ENCODE results near the gene HRC.
A peak's percentile ranks its signal among the peaks of the same experiment; 100 is the strongest.
"Not testable (repeated sequence)": the region's sequence is repeated elsewhere in the genome, so short reads cannot be mapped to it uniquely, and the experiment has no call there.

The HRC gene

GRCh38 chr19:49127225-49127624 is 28.0 kb downstream of the HRC start:
- H3K9me3 ChIP-seq (ENCODE audit: control insufficient read depth in 2 of 2, low read length in 2 of 2); H3K9ac ChIP-seq (ENCODE audit: low read depth in 1 of 2, low read length in 2 of 2); H3K27ac ChIP-seq (ENCODE audit: low read depth in 2 of 2, low read length in 2 of 2); H3K27me3 ChIP-seq (ENCODE audit: control insufficient read depth in 2 of 2, insufficient read depth in 2 of 2, low read length in 2 of 2); H3K36me3 ChIP-seq (ENCODE audit: control insufficient read depth in 2 of 2, insufficient read depth in 2 of 2, low read length in 2 of 2): not testable (repeated sequence)
- Histone ChIP-seq H3K4me1 (ENCODE audit: control insufficient read depth in 2 of 2, insufficient read depth in 2 of 2, low read length in 2 of 2) (peaks cover 19 to 22% of the 10 kb centered on the region in 2 donors), H3K4me3 (ENCODE audit: low read length in 2 of 2) (peak overlapping the region in 1 of 2 donors; percentile 53)

- Histone ChIP-seq H3K4me3 (ENCODE audit: low read length in 2 of 2) (no peak overlapping the region), H3K9me3 (ENCODE audit: control insufficient read depth in 2 of 2, low read length in 2 of 2) (no peaks in the 10 kb centered on the region), H3K9ac (ENCODE audit: low read depth in 1 of 2, low read length in 2 of 2) (no peak overlapping the region), H3K4me1 (ENCODE audit: control insufficient read depth in 2 of 2, insufficient read depth in 2 of 2, low read length in 2 of 2) (peaks cover 19 to 22% of the 10 kb centered on the region in 2 donors), H3K27ac (ENCODE audit: low read depth in 2 of 2, low read length in 2 of 2) (no peak overlapping the region), H3K27me3 (ENCODE audit: control insufficient read depth in 2 of 2, insufficient read depth in 2 of 2, low read length in 2 of 2) (no peaks in the 10 kb centered on the region), H3K36me3 (ENCODE audit: control insufficient read depth in 2 of 2, insufficient read depth in 2 of 2, low read length in 2 of 2) (no peaks in the 10 kb centered on the region)
Observed at GRCh38 chr19:49126575-49126974, 28.6 kb downstream of the HRC start.

GRCh38 chr19:49125025-49125731 is 30.0 kb downstream of the HRC start:
- H3K9ac ChIP-seq (ENCODE audit: low read depth in 1 of 2, low read length in 2 of 2) = peak overlapping the region; percentile 41 to 67

GRCh38 chr19:49123285-49123684 is 31.9 kb downstream of the HRC start:
- not testable (repeated sequence) for H3K9me3 ChIP-seq (ENCODE audit: control insufficient read depth in 2 of 2, low read length in 2 of 2); H3K9ac ChIP-seq (ENCODE audit: low read depth in 1 of 2, low read length in 2 of 2); H3K4me3 ChIP-seq (ENCODE audit: low read length in 2 of 2); H3K27me3 ChIP-seq (ENCODE audit: control insufficient read depth in 2 of 2, insufficient read depth in 2 of 2, low read length in 2 of 2); H3K36me3 ChIP-seq (ENCODE audit: control insufficient read depth in 2 of 2, insufficient read depth in 2 of 2, low read length in 2 of 2); H3K27ac ChIP-seq (ENCODE audit: low read depth in 2 of 2, low read length in 2 of 2)
- peaks cover 23% of the 10 kb centered on the region in 2 donors for H3K4me1 ChIP-seq (ENCODE audit: control insufficient read depth in 2 of 2, insufficient read depth in 2 of 2, low read length in 2 of 2)

More at GRCh38 chr19:49125025-49125731, 30.0 kb downstream of the HRC start:
- H3K4me3 ChIP-seq (ENCODE audit: low read length in 2 of 2) = peak overlapping the region in 1 of 2 donors; percentile 49
- peaks cover 23 to 24% of the 10 kb centered on the region in 2 donors for H3K4me1 ChIP-seq (ENCODE audit: control insufficient read depth in 2 of 2, insufficient read depth in 2 of 2, low read length in 2 of 2)
- H3K9me3 ChIP-seq (ENCODE audit: control insufficient read depth in 2 of 2, low read length in 2 of 2) = no peaks in the 10 kb centered on the region
- H3K27me3 ChIP-seq (ENCODE audit: control insufficient read depth in 2 of 2, insufficient read depth in 2 of 2, low read length in 2 of 2) = peaks cover 2 to 3% of the 10 kb centered on the region in 2 donors
- H3K27ac ChIP-seq (ENCODE audit: low read depth in 2 of 2, low read length in 2 of 2) = peak overlapping the region; percentile 64 to 75
- no peaks in the 10 kb centered on the region for H3K36me3 ChIP-seq (ENCODE audit: control insufficient read depth in 2 of 2, insufficient read depth in 2 of 2, low read length in 2 of 2)

GRCh38 chr19:49121841-49122240 is 33.4 kb downstream of the HRC start:
- H3K9ac ChIP-seq (ENCODE audit: low read depth in 1 of 2, low read length in 2 of 2); H3K27ac ChIP-seq (ENCODE audit: low read depth in 2 of 2, low read length in 2 of 2); H3K27me3 ChIP-seq (ENCODE audit: control insufficient read depth in 2 of 2, insufficient read depth in 2 of 2, low read length in 2 of 2); H3K4me3 ChIP-seq (ENCODE audit: low read length in 2 of 2); H3K36me3 ChIP-seq (ENCODE audit: control insufficient read depth in 2 of 2, insufficient read depth in 2 of 2, low read length in 2 of 2); H3K9me3 ChIP-seq (ENCODE audit: control insufficient read depth in 2 of 2, low read length in 2 of 2): not testable (repeated sequence)
- H3K4me1 ChIP-seq (ENCODE audit: control insufficient read depth in 2 of 2, insufficient read depth in 2 of 2, low read length in 2 of 2) = peaks cover 24 to 31% of the 10 kb centered on the region in 2 donors

DNA sequence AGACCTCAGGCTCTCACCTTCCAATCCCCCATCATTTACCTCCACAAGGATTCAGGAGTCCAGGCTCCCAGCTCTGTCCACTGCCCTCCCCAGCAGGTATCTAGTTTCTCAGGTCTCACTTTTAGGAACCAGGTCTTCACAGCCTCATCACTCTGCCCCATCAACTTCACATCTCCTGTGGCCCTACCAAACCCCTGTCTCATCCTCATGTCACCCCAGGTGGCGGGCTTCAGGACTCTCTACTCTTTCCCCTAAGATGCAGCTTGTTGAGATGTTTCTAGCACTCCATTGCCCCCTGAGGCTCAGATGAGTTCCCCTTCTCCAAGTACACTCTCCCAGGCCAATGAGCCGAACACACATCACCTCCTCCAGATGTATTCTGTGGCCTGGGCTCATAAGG is 34.3 kb downstream of the HRC start:
- Histone ChIP-seq H3K4me1 (ENCODE audit: control insufficient read depth in 2 of 2, insufficient read depth in 2 of 2, low read length in 2 of 2) (peaks cover 24 to 31% of the 10 kb centered on the region in 2 donors), H3K9ac (ENCODE audit: low read depth in 1 of 2, low read length in 2 of 2) (no peak overlapping the region), H3K4me3 (ENCODE audit: low read length in 2 of 2) (no peak overlapping the region), H3K27me3 (ENCODE audit: control insufficient read depth in 2 of 2, insufficient read depth in 2 of 2, low read length in 2 of 2) (peaks cover 2 to 5% of the 10 kb centered on the region in 2 donors), H3K27ac (ENCODE audit: low read depth in 2 of 2, low read length in 2 of 2) (no peak overlapping the region), H3K9me3 (ENCODE audit: control insufficient read depth in 2 of 2, low read length in 2 of 2) (no peaks in the 10 kb centered on the region), H3K36me3 (ENCODE audit: control insufficient read depth in 2 of 2, insufficient read depth in 2 of 2, low read length in 2 of 2) (no peaks in the 10 kb centered on the region)

GRCh38 chr19:49120325-49120683 is 34.9 kb downstream of the HRC start:
- H3K4me3 ChIP-seq (ENCODE audit: low read length in 2 of 2) = peak overlapping the region in 1 of 2 donors; percentile 56
- peaks cover 24 to 31% of the 10 kb centered on the region in 2 donors for H3K4me1 ChIP-seq (ENCODE audit: control insufficient read depth in 2 of 2, insufficient read depth in 2 of 2, low read length in 2 of 2)
- peaks cover 2 to 5% of the 10 kb centered on the region in 2 donors for H3K27me3 ChIP-seq (ENCODE audit: control insufficient read depth in 2 of 2, insufficient read depth in 2 of 2, low read length in 2 of 2)
- H3K27ac ChIP-seq (ENCODE audit: low read depth in 2 of 2, low read length in 2 of 2) = no peak overlapping the region
- H3K9me3 ChIP-seq (ENCODE audit: control insufficient read depth in 2 of 2, low read length in 2 of 2) = no peaks in the 10 kb centered on the region
- H3K9ac ChIP-seq (ENCODE audit: low read depth in 1 of 2, low read length in 2 of 2) = no peak overlapping the region
- no peaks in the 10 kb centered on the region for H3K36me3 ChIP-seq (ENCODE audit: control insufficient read depth in 2 of 2, insufficient read depth in 2 of 2, low read length in 2 of 2)

- H3K4me1 ChIP-seq (ENCODE audit: control insufficient read depth in 2 of 2, insufficient read depth in 2 of 2, low read length in 2 of 2) = peaks cover 24 to 28% of the 10 kb centered on the region in 2 donors
- peak within 1 kb of the TSS; percentile 99 for H3K27ac ChIP-seq (ENCODE audit: low read depth in 2 of 2, low read length in 2 of 2)
- H3K9ac ChIP-seq (ENCODE audit: low read depth in 1 of 2, low read length in 2 of 2) = peak within 1 kb of the TSS; percentile 90 to 98
- no peaks in the 10 kb centered on the region for H3K36me3 ChIP-seq (ENCODE audit: control insufficient read depth in 2 of 2, insufficient read depth in 2 of 2, low read length in 2 of 2)
- H3K4me3 ChIP-seq (ENCODE audit: low read length in 2 of 2) = peak within 1 kb of the TSS; percentile 72 to 80
- no peaks in the 10 kb centered on the region for H3K9me3 ChIP-seq (ENCODE audit: control insufficient read depth in 2 of 2, low read length in 2 of 2)
- H3K27me3 ChIP-seq (ENCODE audit: control insufficient read depth in 2 of 2, insufficient read depth in 2 of 2, low read length in 2 of 2) = peaks cover 2 to 5% of the 10 kb centered on the region in 2 donors
Observed at GRCh38 chr19:49119411-49120324, 35.5 kb downstream of the HRC start, which contains the start of gene PPFIA3. Gene PPFIA3, plus strand, starts transcription at chr19:49119544. Its CDS starts 8,330 bp downstream, at chr19:49127874.

DNA sequence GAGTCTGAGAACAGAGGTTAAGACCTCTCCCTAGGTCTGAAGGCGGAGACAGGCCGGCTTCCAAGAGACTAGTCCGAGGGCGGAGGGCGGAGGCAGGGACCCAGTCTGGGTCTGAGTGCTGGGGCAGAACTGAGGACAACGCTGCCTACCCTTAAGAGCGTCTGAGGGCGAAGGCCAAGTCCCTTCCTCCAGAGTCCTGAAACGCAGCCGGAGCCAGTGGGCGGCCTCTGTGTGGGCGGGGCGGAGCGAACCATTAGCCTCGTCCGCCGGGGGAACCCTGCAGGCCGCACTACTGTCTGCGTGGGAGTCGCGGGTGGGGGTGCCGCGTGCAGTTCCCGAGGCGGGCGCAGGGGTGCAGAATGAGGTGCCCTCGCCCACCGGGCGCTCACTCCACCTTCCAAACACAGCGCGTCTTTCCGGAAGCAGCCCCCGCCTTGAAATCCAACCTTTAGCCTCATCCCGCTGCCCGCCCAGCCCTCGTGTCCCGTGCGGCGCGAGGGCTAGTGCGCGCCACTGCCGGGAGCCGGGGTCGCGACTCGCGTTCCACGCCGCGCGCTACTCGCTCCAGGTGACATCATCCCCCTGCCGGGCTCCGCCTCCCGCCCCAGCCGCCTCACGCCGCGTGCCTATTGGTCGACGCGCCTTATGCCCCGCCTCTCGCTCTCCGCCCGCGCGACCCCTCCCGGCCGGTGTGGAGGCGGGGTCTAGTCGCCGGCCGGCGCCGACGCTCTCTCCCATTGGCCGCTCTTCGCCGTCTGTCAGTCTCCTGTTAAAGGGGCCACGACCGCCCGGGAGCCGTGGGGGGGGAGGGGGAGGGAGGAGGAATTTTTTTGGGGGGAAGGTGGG is 36.4 kb downstream of the HRC start, which contains the start of gene C19orf73:
C19orf73 (minus strand) TSS at position 579 of the 846 bp plus-strand sequence; CDS start at position 458, 121 bp downstream.
- H3K27me3 ChIP-seq (ENCODE audit: control insufficient read depth in 2 of 2, insufficient read depth in 2 of 2, low read length in 2 of 2) = peaks cover 2 to 5% of the 10 kb centered on the region in 2 donors
- peak within 1 kb of the TSS; percentile 72 to 80 for H3K4me3 ChIP-seq (ENCODE audit: low read length in 2 of 2)
- H3K4me1 ChIP-seq (ENCODE audit: control insufficient read depth in 2 of 2, insufficient read depth in 2 of 2, low read length in 2 of 2) = peaks cover 26% of the 10 kb centered on the region in 2 donors
- H3K27ac ChIP-seq (ENCODE audit: low read depth in 2 of 2, low read length in 2 of 2) = peak within 1 kb of the TSS; percentile 99
- H3K9me3 ChIP-seq (ENCODE audit: control insufficient read depth in 2 of 2, low read length in 2 of 2) = no peaks in the 10 kb centered on the region
- no peaks in the 10 kb centered on the region for H3K36me3 ChIP-seq (ENCODE audit: control insufficient read depth in 2 of 2, insufficient read depth in 2 of 2, low read length in 2 of 2)
- peak within 1 kb of the TSS; percentile 90 to 98 for H3K9ac ChIP-seq (ENCODE audit: low read depth in 1 of 2, low read length in 2 of 2)

Measured in mucosa of rectum (tissue), 2 donors.